RCC 7860 (cell line): ENCODE results near the gene OR6Q1.
A peak's percentile ranks its signal among the peaks of the same experiment; 100 is the strongest.

Experiments
- DNase-seq: peaks from one replicate; pipeline ENCODE4 v3.0.0-alpha.2; 2015; ENCODE audit warnings: low spot score
- FAIRE-seq: peaks from 2 replicates; lab custom pipeline; 2012; peaks lifted over from hg19 to GRCh38; lab: Jason Lieb, UNC

The OR6Q1 gene

GRCh38 chr11:58055806-58056401 lies 25.2 kb downstream of the OR6Q1 start:
- FAIRE-seq (no peak), DNase-seq (no peak)

DNA sequence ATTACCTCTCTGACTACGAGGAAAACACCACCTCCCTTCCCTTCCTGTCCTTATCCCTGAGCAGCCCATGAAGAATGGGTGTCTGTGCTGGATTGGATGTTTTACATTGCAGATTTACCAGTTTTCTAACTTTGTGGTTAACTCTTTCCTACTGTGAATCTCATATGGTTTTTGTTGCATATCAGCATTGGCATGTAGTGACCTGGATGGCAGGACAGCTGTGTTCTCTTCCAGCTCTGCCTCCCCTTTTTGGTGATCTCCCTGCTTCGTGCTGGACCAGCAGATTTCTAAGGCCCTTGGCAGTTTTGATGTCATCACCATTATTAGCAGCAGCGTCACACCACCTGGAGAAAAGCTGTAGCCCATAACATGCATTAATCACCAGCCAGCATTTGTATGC lies 26.7 kb downstream of the OR6Q1 start:
- FAIRE-seq: no peak

DNA sequence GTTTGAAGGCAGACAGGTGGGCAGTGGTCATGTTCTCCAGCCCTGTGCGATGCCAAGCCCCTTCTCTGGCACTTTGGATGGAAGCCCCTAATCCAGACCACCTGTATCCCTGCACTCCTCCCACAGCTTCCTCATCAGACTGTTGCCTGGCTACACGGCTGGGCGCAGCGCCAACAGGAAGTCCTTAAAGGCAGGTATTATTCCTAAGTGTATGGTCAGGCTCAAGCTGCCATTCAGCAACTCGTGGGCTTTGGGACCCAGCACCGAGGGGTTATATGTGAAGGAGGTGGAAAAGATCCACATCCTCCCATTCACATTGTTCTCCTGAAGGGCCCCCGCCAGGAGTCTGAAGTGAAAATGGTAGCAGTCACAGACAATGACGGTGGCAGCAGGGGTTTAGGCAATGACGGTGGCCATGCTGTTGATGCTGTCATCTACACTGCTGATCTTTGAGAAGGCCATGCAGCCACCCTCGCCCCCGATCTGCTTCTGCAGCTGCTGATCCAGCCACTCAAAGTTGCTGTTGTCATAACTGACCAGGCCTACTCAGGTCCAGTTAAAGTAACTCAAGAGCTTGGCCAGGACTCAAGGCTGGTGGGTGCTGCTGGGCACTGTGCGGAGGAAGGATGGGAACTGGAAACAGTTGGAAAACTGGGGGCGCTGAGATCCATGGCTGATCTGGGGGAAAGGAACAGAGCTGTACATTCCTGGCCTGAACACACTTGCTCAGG lies 27.7 kb downstream of the OR6Q1 start:
- DNase-seq (peak; percentile 6), FAIRE-seq (no peak)

More for the DNA sequence above, 26.7 kb downstream of the OR6Q1 start:
- DNase-seq: no peak

GRCh38 chr11:58059007-58059350 lies 28.2 kb downstream of the OR6Q1 start:
- DNase-seq: peak; percentile 94
- FAIRE-seq: peak; percentile 93

- DNase-seq: peak; percentile 56
- no peak for FAIRE-seq
Observed at GRCh38 chr11:58060535-58060934, 29.8 kb downstream of the OR6Q1 start.

DNA sequence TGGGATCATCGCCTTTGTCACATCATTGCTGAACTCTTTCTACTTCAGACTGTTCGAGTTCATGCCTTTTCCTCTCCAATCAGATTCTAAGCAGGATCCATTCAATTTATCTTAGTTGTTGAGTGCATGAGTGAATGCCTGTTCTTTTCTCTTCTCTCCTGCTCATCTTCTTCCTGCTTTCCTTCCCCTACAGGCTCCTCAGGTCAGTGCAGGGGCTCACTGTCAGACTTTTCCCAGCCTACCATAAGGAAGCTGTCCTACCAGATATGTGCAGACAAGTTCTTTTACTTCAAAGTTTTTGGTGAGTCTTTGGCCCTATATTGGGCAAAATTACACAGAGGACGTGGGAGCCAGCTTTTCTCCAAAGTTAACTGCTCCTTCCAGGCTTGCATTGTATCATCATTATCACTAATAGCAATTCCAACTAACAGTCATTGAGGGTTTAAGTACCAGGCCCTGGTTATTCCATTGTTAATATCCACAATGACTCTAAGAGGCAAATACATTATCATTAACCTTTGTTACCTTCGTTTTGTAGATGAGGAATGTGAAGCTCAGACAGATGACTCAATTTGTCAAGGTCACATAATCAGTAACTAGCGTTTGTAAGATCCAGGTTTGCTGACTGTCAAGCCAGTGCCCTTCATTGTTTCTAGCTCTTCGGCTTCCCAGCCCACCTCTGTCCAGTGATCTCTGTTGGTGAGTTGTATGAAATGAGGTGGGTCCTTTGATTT lies 30.4 kb downstream of the OR6Q1 start:
- DNase-seq: peak; percentile 88
- peak; percentile 94 for FAIRE-seq

- FAIRE-seq (no peak), DNase-seq (peak; percentile 96)
Observed at GRCh38 chr11:58061813-58062212, 31.1 kb downstream of the OR6Q1 start.

- DNase-seq: no peak
- no peak for FAIRE-seq
Observed at GRCh38 chr11:58067685-58068084, 36.9 kb downstream of the OR6Q1 start.

- FAIRE-seq (no peak), DNase-seq (no peak)
Observed at GRCh38 chr11:58068655-58069054, 37.9 kb downstream of the OR6Q1 start.

- DNase-seq (peak; percentile 49), FAIRE-seq (no peak)
Observed at GRCh38 chr11:58070585-58070984, 39.8 kb downstream of the OR6Q1 start.

DNA sequence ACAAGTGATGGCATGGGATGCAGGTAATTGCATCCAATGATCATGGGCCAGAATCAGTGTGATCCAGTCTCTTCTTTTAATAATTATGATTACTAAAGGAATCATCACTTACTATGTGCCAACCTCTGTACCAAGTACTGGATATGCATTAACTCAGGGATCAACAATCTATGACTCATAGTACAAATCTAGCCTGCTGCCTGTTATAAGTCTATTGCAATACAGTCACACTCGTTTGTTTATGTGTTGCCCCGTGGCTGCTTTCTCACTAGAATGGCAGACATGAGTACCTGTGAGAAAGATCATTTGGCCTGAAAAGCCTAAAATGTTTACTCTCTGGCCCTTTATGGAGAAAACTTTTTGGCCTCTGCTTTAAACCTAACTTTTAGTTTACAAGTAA lies 45.0 kb downstream of the OR6Q1 start:
- FAIRE-seq: no peak
- peak; percentile 37 for DNase-seq
